HG03108 (cell line): ENCODE results near the gene SCP2D1.
"Not testable (repeated sequence)": the region's sequence is repeated elsewhere in the genome, so short reads cannot be mapped to it uniquely, and the experiment has no call there.

Experiments
- ATAC-seq: cut with Tn5 transposase; IDR thresholded peaks from one replicate; pipeline ENCODE4 v1.9.1; 2021; ENCODE audit warnings: moderate library complexity; ENCODE audit not compliant: unreplicated experiment

Gene SCP2D1

GRCh38 chr20:18813483-18813882, at the start of gene SCP2D1:
TSS of gene SCP2D1 (plus strand) at chr20:18813783. CDS start at chr20:18813816, 33 bp downstream.
- no peak for ATAC-seq

- no peak for ATAC-seq
These were observed 45.9 kb upstream of the SCP2D1 start for GRCh38 chr20:18767676-18768075.

- no peak for ATAC-seq
These were observed 40.0 kb upstream of the SCP2D1 start for GRCh38 chr20:18773566-18773965.

- no peak for ATAC-seq
These were observed 39.4 kb upstream of the SCP2D1 start for GRCh38 chr20:18774207-18774606.

- ATAC-seq: no peak
These were observed 38.0 kb upstream of the SCP2D1 start for GRCh38 chr20:18775633-18776032.

- ATAC-seq: no peak
These were observed 34.7 kb upstream of the SCP2D1 start for GRCh38 chr20:18778690-18779392.

GRCh38 chr20:18780385-18781130, 33.0 kb upstream of the SCP2D1 start:
- no peak for ATAC-seq

- no peak for ATAC-seq
These were observed 32.1 kb upstream of the SCP2D1 start for GRCh38 chr20:18781509-18781908.

GRCh38 chr20:18783385-18783959, 30.1 kb upstream of the SCP2D1 start:
- ATAC-seq: no peak

- ATAC-seq: not testable (repeated sequence)
These were observed 26.5 kb upstream of the SCP2D1 start for GRCh38 chr20:18787046-18787445.

- no peak for ATAC-seq
These were observed 25.6 kb upstream of the SCP2D1 start for GRCh38 chr20:18788021-18788420.

GRCh38 chr20:18790787-18791186, 22.8 kb upstream of the SCP2D1 start:
- no peak for ATAC-seq

- ATAC-seq: peak; percentile 97
These were observed 19.8 kb upstream of the SCP2D1 start for GRCh38 chr20:18793625-18794427.

- no peak for ATAC-seq
These were observed 19.2 kb upstream of the SCP2D1 start for GRCh38 chr20:18794428-18794787.

- no peak for ATAC-seq
These were observed 18.2 kb upstream of the SCP2D1 start for GRCh38 chr20:18795366-18795765.

GRCh38 chr20:18796282-18796833, 17.2 kb upstream of the SCP2D1 start:
- no peak for ATAC-seq

GRCh38 chr20:18801516-18801915, 12.1 kb upstream of the SCP2D1 start:
- no peak for ATAC-seq

- no peak for ATAC-seq
These were observed 11.5 kb upstream of the SCP2D1 start for GRCh38 chr20:18802012-18802634.

- no peak for ATAC-seq
These were observed 7.7 kb upstream of the SCP2D1 start for GRCh38 chr20:18805881-18806280.

GRCh38 chr20:18808712-18809111, 4.9 kb upstream of the SCP2D1 start:
- no peak for ATAC-seq

- ATAC-seq: no peak
These were observed 2.4 kb upstream of the SCP2D1 start for GRCh38 chr20:18811186-18811585.
